IPS-18c (cell line): ENCODE data around the gene SH3TC1.

Experiments used
- H3K4me3 ChIP-seq: 2 replicates; pipeline ENCODE4 v1.7.0; 2013; ENCODE audit warnings: low read depth, mild to moderate bottlenecking, low read length, moderate library complexity; ENCODE audit not compliant: insufficient read depth
- H3K9me3 ChIP-seq: one replicate; pipeline ENCODE4 v1.6.1; 2013; ENCODE audit warnings: mild to moderate bottlenecking, low read length, moderate library complexity; ENCODE audit not compliant: control insufficient read depth, insufficient read depth

The SH3TC1 gene

DNA sequence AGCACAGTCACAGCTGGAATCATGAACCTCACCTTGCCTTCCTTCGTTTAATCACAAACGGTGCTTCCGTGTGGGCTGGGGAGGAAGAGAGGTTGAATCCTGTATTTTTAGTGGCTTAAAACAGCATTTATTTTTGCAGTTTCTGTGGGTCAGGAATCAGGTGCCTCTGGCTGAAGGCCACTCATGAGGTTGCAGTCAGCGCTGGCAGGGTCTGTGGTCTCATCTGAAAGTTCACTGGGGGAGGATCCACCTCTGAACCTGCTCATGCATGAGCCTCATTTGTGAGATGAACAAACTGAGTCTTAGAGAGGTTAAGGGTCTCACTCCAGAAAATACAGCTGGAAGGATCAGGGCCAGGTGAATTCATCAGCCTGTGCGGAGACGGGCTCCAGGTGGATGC, 23.4 kb upstream of the SH3TC1 start:
- Histone ChIP-seq H3K9me3 (peaks cover 5% of the 10 kb centered on the region), H3K4me3 (no peak overlapping the region)

DNA sequence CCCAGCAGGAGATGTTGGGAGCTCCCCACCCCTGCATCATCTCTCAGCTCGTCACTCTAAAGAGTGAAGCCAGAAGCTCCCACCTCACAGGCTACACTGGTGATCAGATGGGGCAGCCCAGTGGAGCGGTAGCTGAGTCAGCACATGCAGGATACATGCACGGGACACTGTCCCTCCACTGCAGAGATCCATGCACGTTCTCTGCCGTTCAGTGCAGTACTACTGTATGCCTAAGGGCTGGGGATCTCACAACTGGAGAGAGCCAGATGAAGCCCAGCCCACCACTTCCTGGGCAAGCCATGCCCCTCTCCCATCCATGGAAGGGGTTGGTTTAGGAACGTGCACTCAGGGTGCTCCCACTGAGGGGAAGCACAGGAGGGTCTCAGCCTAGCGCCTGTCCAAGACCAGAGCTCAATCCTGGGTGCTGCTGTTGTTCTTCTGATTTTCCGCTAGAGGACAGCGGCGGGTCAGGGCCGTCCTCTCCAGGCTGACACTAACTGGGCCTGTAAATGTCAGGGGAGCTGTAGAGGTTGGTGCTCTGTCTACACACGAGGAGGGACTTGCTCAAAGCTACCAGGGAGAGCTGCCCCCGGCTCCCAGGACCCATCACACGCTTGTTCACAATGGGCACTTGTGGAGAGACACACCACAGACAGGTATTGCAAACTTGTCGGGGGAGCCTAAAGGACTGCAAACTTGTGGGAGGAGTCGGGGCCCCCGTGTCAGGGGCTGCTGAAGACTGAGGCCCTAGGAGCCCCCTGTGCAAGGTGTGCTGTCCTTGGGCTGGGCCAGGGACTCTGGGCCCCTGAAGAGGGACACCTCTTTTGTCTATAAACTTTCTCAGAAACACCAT, 22.3 kb upstream of the SH3TC1 start:
- peaks cover 5% of the 10 kb centered on the region for H3K9me3 ChIP-seq
- H3K4me3 ChIP-seq: no peak overlapping the region

DNA sequence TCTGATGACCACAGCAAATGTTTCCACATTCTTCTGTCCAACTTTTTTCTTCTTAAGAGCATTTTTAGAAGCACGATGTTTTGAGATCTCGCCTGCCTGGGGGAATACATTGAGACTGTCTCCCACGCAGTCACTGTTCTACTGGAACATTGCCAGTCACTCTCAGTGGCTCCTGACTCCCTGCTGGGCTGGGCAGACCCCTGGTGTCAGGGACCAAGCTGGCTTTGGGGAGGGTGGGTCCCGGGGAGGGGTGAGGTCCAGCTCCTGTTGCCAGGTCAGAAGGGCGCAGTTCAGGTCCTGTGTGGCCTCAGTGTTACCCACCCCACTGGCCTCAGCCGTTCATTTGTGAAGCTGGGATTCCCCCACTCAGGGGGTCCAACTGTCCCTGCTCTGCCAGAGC, 21.5 kb upstream of the SH3TC1 start:
- Histone ChIP-seq H3K4me3 (no peak overlapping the region), H3K9me3 (peaks cover 5% of the 10 kb centered on the region)

DNA sequence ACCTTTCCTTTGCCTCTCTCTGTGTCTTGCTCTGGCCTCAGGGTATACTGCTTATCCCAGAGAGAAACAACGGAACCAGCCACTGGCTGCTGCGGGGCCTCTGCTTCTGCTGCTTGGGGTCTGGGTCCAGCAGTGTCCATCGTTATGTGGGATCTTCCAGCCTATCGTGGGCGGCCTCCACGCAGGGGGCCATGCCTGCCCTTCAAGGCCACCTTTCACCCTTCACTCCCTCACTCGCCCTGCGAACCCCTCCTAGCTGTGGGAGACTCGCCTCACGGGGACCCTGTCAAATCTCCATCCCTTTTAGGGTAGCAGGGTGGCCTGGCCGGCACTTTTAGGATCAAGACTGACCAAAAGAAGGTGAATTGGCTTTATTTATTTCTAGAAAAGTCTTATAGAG, 21.1 kb upstream of the SH3TC1 start:
- Histone ChIP-seq H3K9me3 (peaks cover 3% of the 10 kb centered on the region), H3K4me3 (no peak overlapping the region)

DNA sequence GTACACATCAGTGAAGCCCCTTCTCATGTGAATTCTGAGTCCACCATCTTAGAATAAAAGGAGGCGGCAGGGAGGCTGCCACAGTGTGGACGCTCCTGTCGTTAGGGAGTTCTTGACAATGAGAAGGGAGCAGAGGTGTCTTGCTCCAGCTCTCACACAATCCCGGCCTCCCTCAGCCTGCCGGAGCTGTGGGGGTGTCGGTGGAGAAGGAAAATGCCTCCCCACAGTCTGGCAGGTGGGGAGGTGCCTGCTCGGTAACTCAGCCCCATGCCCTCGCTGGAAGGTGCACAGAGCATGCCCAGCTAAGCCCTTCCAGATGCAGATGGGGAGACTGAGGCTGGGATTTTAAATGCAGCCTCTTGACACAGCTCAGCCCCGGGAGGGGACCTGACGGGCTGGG, 20.0 kb upstream of the SH3TC1 start:
- H3K9me3 ChIP-seq: no peaks in the 10 kb centered on the region
- H3K4me3 ChIP-seq: no peak overlapping the region

DNA sequence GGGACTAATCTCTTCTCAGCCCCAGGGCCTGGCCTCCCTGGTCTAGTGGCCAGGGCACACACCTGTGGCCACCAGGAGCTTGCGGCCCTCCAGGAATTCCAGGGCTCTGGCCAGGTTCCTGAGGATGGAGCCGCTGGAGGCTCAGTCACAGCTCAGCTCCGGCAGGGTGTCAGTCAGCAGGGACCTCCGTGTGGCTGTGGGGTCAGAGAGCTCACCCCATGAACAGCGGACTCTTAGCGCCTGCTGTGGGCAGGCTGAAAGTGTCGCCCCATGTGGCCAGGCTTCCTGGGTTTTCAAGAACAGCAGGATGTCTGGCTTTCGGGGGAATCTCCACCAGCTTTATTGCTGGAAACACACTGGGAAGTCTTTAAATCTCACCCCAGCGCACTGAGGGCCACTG, 19.3 kb upstream of the SH3TC1 start:
- H3K9me3 ChIP-seq: no peaks in the 10 kb centered on the region

DNA sequence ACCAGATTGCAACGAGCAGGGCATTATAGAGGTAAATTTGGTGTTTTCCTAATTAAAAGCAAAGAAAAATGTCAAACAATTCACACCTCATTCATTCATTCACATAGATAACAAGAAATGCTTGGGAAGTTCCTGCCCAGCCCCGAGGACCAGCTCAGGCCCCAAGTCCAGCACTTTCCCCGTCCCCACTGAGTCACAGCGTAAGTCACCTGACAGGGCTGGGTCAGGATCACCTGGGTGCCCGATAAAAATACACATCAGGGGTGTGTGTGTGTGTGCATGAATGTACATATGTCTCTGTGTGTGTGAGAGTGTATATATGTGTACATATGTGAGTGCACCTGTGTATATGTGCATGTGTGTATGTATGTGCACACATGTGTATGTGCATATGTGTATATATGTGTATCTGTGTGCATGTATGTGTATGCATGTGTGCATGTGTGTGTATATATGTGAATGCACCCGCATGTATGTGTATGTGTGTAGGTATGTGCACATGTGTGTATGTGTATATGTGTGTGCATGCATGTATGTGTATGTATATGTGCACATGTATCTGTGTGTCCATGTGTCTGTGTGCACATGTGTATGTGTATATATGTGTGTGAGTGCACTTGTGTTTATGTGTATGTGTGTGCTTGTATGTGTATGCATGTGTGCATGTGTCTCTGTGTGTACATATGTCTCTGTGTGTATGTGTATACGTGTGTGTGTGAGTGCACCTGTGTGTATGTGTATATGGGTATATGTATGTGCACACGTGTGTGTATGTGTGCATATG, 18.6 kb upstream of the SH3TC1 start:
- Histone ChIP-seq H3K9me3 (no peaks in the 10 kb centered on the region), H3K4me3 (no peak overlapping the region)

More for the DNA sequence above, 19.3 kb upstream of the SH3TC1 start:
- no peak overlapping the region for H3K4me3 ChIP-seq

DNA sequence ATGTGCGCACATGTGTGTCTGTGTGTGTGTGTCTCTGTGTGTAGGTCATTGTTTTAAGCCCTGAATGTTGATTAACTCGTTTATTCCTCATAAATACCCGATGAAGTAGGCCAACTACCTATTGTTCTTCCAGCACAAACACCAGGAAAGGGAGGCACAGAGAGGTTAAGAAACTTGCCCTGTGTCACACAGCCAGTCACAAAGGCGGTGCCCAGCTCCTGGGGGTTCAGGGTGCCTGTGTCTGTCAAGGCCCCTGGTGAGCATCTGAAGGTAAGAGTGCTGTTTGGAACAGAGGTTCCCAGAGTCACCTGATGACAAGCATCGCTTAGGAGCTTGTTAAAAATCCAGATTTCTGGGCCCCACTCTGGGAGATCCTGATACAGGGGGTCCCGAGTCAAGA, 18.0 kb upstream of the SH3TC1 start:
- Histone ChIP-seq H3K9me3 (no peaks in the 10 kb centered on the region), H3K4me3 (no peak overlapping the region)

DNA sequence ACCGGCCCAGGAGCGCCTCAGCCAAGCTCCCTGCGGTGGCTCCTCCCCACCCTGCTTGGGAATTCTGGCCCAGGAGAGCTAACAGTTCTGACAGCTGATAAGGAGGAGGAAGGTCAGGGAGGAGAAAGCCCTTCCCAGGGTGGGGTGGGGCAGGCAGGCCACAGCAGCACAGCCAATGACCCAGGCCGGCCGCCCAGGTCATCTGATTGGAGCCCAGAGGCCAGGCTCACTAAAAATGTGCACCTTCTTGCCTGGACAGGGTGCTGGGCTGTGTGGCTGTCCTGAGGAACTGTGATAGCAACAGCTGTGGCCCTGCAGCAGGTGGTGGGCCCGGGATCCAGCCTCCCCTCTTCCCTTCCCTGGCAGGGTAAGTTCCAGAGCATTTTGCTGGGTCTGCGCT, 17.2 kb upstream of the SH3TC1 start:
- Histone ChIP-seq H3K9me3 (no peaks in the 10 kb centered on the region), H3K4me3 (no peak overlapping the region)

DNA sequence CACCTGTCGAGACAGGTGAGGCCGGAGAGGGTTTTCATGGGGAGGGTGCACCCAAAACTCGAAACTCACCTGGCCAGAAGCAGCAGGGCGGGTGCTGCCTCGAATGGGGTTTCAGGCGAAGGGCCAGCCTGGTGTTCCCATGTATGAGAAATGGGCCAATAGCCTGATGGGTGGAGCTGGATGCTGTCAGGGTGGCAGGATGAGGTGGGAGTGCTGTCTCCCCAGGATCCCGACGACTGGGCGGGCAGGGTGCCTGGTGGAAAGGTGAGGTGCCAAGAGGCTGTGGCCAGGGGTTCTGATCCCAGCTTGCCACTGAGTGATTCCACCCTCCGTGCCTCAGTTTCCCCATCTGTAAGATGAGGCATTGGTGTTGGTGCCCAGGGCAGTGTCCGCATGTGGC, 16.8 kb upstream of the SH3TC1 start:
- Histone ChIP-seq H3K4me3 (no peak overlapping the region), H3K9me3 (no peaks in the 10 kb centered on the region)

DNA sequence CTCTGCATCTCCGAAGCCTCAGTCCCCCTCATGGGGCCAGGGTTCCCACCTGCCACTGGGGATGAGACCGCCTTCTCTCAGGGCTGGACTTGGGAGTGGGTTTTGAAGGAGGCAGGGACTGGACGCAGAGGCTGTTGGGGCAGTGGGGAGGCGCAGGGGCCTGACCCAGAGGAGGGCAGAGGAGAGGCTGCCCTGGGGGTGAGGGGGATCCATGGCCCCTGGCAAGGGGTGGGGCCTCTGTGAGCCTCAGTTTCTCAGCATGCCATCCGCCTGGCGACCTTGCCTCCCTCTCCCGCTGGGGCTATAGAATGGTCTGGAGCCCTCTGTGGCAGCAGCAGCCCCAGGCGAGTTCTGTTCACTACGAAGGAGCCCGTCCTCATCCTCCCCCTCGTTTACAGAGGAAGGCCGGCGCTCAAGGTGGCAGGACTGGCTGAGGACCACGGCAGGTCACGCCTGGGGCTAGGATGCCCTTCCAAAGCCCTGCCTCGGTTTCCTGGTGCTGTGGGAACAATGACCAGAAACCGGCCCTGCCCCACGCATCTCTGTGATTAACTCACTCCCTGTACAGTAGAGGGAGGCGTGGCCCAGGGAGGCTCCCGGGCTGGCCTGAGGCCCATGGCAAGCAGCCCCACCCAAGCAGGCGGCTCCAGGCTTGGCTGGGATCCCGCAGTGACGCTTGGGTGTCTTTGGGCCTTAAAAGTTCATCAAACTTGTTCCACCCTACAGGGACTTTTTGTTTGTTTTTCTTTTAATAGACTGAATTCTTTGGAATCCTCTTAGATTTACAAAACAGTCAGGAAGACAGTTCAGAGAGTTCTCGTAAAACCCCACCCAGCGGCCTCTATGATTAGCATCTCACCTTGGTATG, 16.0 kb upstream of the SH3TC1 start:
- Histone ChIP-seq H3K4me3 (no peak overlapping the region), H3K9me3 (no peaks in the 10 kb centered on the region)

DNA sequence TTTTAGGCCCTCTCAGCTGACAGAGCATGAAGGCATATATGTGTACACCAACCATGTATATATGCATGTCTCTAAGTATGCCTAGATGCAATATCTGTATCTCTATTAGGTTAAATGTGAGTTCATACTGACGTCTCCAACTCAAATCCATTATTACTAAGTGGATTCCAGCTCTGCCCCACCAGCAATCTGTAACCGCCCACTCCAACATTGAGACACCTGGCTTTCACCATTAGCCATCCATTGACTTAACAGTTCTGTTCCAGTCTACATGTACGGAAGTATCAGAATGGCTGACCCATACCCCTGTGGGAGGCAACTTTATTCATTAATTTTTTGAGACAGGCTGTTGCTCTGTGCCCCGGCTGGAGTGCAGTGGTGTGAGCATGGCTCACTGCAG, 15.0 kb upstream of the SH3TC1 start:
- Histone ChIP-seq H3K9me3 (no peaks in the 10 kb centered on the region), H3K4me3 (no peak overlapping the region)

DNA sequence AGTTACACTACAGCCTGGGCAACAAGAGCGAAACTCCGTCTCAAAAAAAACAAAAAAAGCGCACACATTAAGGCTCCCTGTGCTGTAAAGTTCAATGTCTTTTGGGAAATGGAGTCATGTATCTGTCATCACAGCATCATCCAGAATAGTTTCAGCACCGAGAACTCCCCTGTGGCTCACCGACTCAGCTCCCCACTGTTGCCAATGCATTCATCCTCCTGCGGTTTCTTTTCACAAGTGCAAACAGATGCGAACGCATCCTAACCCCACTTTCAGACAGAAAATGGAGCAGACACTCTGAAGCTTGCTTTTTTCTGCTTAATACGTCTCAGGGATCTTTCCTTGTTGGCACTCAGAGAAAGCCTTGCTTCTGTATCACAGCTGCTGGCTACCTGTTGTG, 13.8 kb upstream of the SH3TC1 start:
- H3K4me3 ChIP-seq: no peak overlapping the region
- no peaks in the 10 kb centered on the region for H3K9me3 ChIP-seq

DNA sequence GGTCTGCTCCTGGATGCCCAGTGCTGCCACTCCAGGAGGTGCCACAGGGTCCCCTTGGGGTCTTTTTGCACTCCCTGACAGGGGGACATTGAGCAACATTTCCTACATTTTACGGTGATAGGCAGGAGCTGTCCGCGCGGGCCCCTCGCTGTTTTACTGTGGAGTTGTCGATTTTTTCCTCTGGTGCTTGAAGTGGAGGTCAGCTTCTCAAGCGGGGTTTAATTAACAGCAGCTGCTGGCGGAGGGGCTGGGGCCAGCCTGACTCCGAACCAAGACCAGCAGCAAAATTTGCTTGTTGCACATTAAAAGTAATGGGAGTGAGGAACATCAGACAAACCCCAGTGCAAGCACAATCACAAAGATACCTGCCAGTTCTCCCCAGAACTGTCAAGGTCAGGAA, 13.2 kb upstream of the SH3TC1 start:
- no peaks in the 10 kb centered on the region for H3K9me3 ChIP-seq
- H3K4me3 ChIP-seq: no peak overlapping the region

DNA sequence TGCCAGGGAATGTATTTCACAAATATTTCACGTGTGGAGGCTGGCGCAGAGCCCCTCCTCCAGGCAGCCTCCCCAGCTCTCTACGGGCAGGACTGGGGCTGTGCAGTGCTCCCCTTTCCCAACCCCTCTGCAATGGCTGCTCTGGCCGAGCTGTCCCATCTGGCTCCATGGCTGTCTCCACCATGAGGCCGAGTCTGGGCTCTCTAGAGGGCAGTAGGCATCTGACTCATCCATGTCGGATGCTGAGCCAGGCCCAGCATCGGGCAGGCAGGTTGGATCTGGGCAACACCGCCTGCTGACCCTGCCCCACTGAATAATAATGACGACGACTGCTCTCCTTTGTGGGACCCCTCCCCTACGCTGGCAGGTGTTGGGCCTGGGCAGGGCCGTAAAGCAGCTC, 11.0 kb upstream of the SH3TC1 start:
- H3K9me3 ChIP-seq: no peaks in the 10 kb centered on the region
- no peak overlapping the region for H3K4me3 ChIP-seq

DNA sequence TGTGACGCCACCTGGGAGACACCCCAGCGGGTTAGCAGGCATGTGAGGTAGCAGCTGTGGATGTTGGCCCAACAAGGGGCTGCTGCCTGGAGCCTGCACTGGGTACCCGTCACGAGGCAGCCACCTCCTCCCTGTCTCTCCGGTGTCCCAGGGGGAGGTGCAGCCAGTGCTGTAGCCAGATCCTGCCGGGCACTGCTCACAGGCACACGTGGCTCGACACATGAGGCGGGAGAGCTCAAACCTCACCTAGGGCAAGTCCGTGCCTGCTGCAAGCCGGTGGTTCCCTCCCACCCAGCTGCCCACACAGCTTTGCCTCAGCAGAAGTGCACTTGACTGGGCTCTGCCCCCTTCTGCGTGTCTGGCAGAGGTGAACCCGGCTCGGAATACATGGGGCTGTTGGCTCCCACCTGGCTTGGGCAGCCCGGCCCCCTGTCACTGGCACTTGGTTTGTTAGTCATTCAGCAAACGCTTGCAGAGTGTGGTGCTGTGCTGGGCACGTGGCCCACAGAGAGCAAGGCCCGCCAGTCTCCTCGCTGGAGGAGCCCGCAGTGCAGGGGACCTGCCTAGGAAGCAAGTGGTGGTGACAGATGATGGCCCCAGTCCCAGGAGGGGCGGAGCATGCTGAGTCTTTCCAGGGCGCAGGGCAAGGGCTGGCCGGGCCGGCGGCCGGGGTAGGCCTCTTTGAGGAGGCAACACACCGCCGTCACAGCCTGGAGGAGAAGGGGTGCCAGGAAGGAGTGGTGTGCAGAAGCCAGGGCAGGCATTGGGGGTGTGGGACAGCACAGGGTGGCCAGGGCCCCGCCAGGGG, 10.1 kb upstream of the SH3TC1 start:
- no peak overlapping the region for H3K4me3 ChIP-seq
- no peaks in the 10 kb centered on the region for H3K9me3 ChIP-seq
